GM23338 (cell line): ENCODE measurements around the gene CELF2. TPM values are rescaled to one million over a fixed set of nuclear protein-coding genes. Genes with fewer than 3 reads are reported as not detected.

Experiments used
- ATAC-seq: fragments of 200-7000 bp; cut with Tn5 transposase; 3 replicates; pipeline ENCODE4 v1.9.1; 2020
- DNase-seq: peaks from one replicate; pipeline ENCODE4 v3.0.0-alpha.2; 2015; ENCODE audit warnings: low spot score
- H2AFZ ChIP-seq: fragments of 200-600 bp; sonication (generic); 2 replicates; pipeline ENCODE4 v1.8.0; 2016; ENCODE audit warnings: antibody characterized with exemption, mild to moderate bottlenecking, moderate library complexity
- H3F3A ChIP-seq: fragments of 200-600 bp; sonication (generic); replicated peaks from 2 replicates; pipeline ENCODE4 v1.8.0; 2017; ENCODE audit warnings: antibody characterized with exemption, mixed run types, low read depth
- H3K27ac ChIP-seq: fragments of 200-600 bp; sonication (generic); 2 replicates; pipeline ENCODE4 v1.6.1; 2016; ENCODE audit warnings: low read depth
- H3K27me3 ChIP-seq: fragments of 200-600 bp; sonication (generic); 2 replicates; pipeline ENCODE4 v1.8.0; 2016; ENCODE audit warnings: mild to moderate bottlenecking, mixed run types, moderate library complexity; ENCODE audit not compliant: insufficient read depth
- H3K36me3 ChIP-seq: fragments of 200-600 bp; sonication (generic); 2 replicates; pipeline ENCODE4 v1.8.0; 2016; ENCODE audit warnings: mild to moderate bottlenecking; ENCODE audit not compliant: insufficient read depth
- H3K4me1 ChIP-seq: fragments of 200-600 bp; sonication (generic); 2 replicates; pipeline ENCODE4 v1.8.0; 2016; ENCODE audit warnings: mild to moderate bottlenecking, moderate library complexity; ENCODE audit not compliant: insufficient read depth
- H3K4me2 ChIP-seq: fragments of 200-600 bp; sonication (generic); 2 replicates; pipeline ENCODE4 v1.7.1; 2017; ENCODE audit warnings: mixed run types
- H3K4me3 ChIP-seq: fragments of 200-600 bp; sonication (generic); 2 replicates; pipeline ENCODE4 v1.6.1; 2016; ENCODE audit warnings: mixed run types
- H3K79me2 ChIP-seq: fragments of 200-600 bp; sonication (generic); replicated peaks from 2 replicates; pipeline ENCODE4 v1.8.0; 2017; ENCODE audit warnings: mild to moderate bottlenecking; ENCODE audit not compliant: insufficient read depth
- H3K9me2 ChIP-seq: fragments of 200-600 bp; sonication (generic); 2 replicates; pipeline ENCODE4 v1.8.0; 2017; ENCODE audit not compliant: insufficient read depth
- H4K20me1 ChIP-seq: fragments of 200-600 bp; sonication (generic); replicated peaks from 2 replicates; pipeline ENCODE4 v1.8.0; 2017; ENCODE audit warnings: mild to moderate bottlenecking; ENCODE audit not compliant: insufficient read depth
- H3K27ac Mint-ChIP-seq: 2 replicates; pipeline ENCODE4 v1.8.0; 2020; ENCODE audit warnings: inconsistent platforms, mild to moderate bottlenecking, moderate library complexity, mixed read lengths
- H3K27me3 Mint-ChIP-seq: 3 replicates; pipeline ENCODE4 v1.8.0; 2022; ENCODE audit warnings: low read depth, mild to moderate bottlenecking, moderate library complexity, mixed read lengths, inconsistent platforms; ENCODE audit not compliant: insufficient read depth, poor library complexity
- H3K36me3 Mint-ChIP-seq: 3 replicates; pipeline ENCODE4 v1.8.0; 2021; ENCODE audit warnings: low read depth, mild to moderate bottlenecking, inconsistent platforms, moderate library complexity, mixed read lengths
- H3K4me1 Mint-ChIP-seq: 3 replicates; pipeline ENCODE4 v1.8.0; 2020; ENCODE audit warnings: mild to moderate bottlenecking, inconsistent platforms, mixed read lengths
- H3K4me3 Mint-ChIP-seq: 3 replicates; pipeline ENCODE4 v1.8.0; 2021; ENCODE audit warnings: moderate library complexity, mild to moderate bottlenecking, inconsistent platforms, mixed read lengths
- H3K9me3 Mint-ChIP-seq: 3 replicates; pipeline ENCODE4 v1.8.0; 2020; ENCODE audit warnings: moderate library complexity, mild to moderate bottlenecking, inconsistent platforms, mixed read lengths
- CREB1 ChIP-seq: fragments of 250-450 bp; sonication (Bioruptor Pico); IDR thresholded peaks from 2 replicates; pipeline ENCODE4 v1.5.0; 2020; ENCODE audit warnings: low read depth, mild to moderate bottlenecking, moderate library complexity
- CTCF ChIP-seq, 2 experiments: fragments of 200-600 bp in 1 of 2; sonication (generic) in 1 of 2; conservative IDR thresholded peaks; 2 replicates each; pipeline versions ENCODE4 v1.5.1 to v1.6.1; 2016 to 2017; ENCODE audit warnings: antibody characterized with exemption in 2 of 2, low read depth in 2 of 2, mild to moderate bottlenecking in 2 of 2, moderate library complexity in 1 of 2
- ETS1 ChIP-seq: IDR thresholded peaks from 2 replicates; pipeline ENCODE4 v1.6.1; 2016; ENCODE audit warnings: antibody characterized with exemption
- EZH2 ChIP-seq: fragments of 200-600 bp; sonication (generic); IDR thresholded peaks from one replicate; pipeline ENCODE4 v1.8.0; 2017; ENCODE audit warnings: antibody characterized with exemption, mild to moderate bottlenecking, low read depth; ENCODE audit not compliant: unreplicated experiment
- EZH2phosphoT487 ChIP-seq: fragments of 200-600 bp; sonication (generic); IDR thresholded peaks from one replicate; pipeline ENCODE4 v1.8.1; 2018; ENCODE audit warnings: antibody characterized with exemption; ENCODE audit not compliant: unreplicated experiment
- JUNB ChIP-seq: IDR thresholded peaks from one replicate; pipeline ENCODE4 v1.6.1; 2016; ENCODE audit warnings: antibody characterized with exemption; ENCODE audit not compliant: unreplicated experiment
- NANOG ChIP-seq: IDR thresholded peaks from 2 replicates; pipeline ENCODE4 v1.6.1; 2016; ENCODE audit warnings: antibody characterized with exemption, borderline replicate concordance
- POLR2AphosphoS5 ChIP-seq: IDR thresholded peaks from 2 replicates; pipeline ENCODE4 v1.6.1; 2016; ENCODE audit warnings: antibody characterized with exemption, low read depth
- REST ChIP-seq: IDR thresholded peaks from one replicate; pipeline ENCODE4 v1.6.1; 2018; ENCODE audit warnings: antibody characterized with exemption; ENCODE audit not compliant: unreplicated experiment
- STAT1 ChIP-seq: IDR thresholded peaks from one replicate; pipeline ENCODE4 v1.6.1; 2016; ENCODE audit warnings: antibody characterized with exemption; ENCODE audit not compliant: unreplicated experiment
- ZNF114 ChIP-seq: fragments of 250-450 bp; sonication (Bioruptor Pico); IDR thresholded peaks from 2 replicates; pipeline ENCODE4 v1.5.0; 2020; ENCODE audit warnings: mild to moderate bottlenecking, moderate library complexity
- ZNF331 ChIP-seq: fragments of 250-450 bp; sonication (Bioruptor Pico); IDR thresholded peaks from 2 replicates; pipeline ENCODE4 v1.5.0; 2020; ENCODE audit warnings: low read depth, mild to moderate bottlenecking, moderate library complexity
- ZNF462 ChIP-seq: fragments of 250-450 bp; sonication (Bioruptor Pico); IDR thresholded peaks from 2 replicates; pipeline ENCODE4 v1.5.0; 2020; ENCODE audit warnings: mild to moderate bottlenecking, moderate library complexity
- polyA plus RNA-seq: library from polyadenylated mRNA; unstranded; fragments of >200 nt; fragmentation: Nextera tagmentation; extraction: Ambion mirVana; gene quantifications from 2 replicates; pipeline ENCODE4 v1.2.1, GENCODE V29; 2016
- total RNA-seq: library from RNA; depleted of rRNA; stranded (reverse); fragments of >200 nt; shearing (Covaris generic); gene quantifications from 2 replicates; pipeline ENCODE4 v1.2.3, GENCODE V29; 2014

Gene CELF2
- total and polyA plus RNA-seq, 2 experiments from 2014 or later: 18.1 to 22.5 TPM

GRCh38 chr10:11020548-11020942 lies 2.9 kb downstream of the CELF2 start:
- Mint-ChIP-seq H3K27me3 (peaks cover 8% of the 10 kb centered on the region), H3K27ac (no peak overlapping the region), H3K4me1 (peaks cover 40% of the 10 kb centered on the region), H3K4me3 (no peak overlapping the region), H3K36me3 (no peaks in the 10 kb centered on the region), H3K9me3 (no peaks in the 10 kb centered on the region)
- Histone ChIP-seq H3K27ac (no peak overlapping the region), H2AFZ (no peak overlapping the region), H3F3A (no peaks in the 10 kb centered on the region), H3K4me3 (no peak overlapping the region), H3K27me3 (peaks cover 33% of the 10 kb centered on the region), H3K9me2 (no peaks in the 10 kb centered on the region), H4K20me1 (no peaks in the 10 kb centered on the region), H3K79me2 (peaks cover 18% of the 10 kb centered on the region), H3K4me1 (peaks cover 28% of the 10 kb centered on the region), H3K4me2 (no peak overlapping the region), H3K36me3 (no peaks in the 10 kb centered on the region)
- no peak for DNase-seq
- no peak for ATAC-seq
- TF ChIP-seq CREB1 (CRISPR knock-in tag) (no peak), EZH2 (no peak), ZNF331 (no peak), ZNF462 (no peak), JUNB (no peak), ZNF114 (no peak), EZH2phosphoT487 (no peak), REST (no peak), POLR2AphosphoS5 (no peak), ETS1 (no peak), NANOG (no peak), STAT1 (no peak), CTCF (conservative IDR thresholded peaks at IDR 0.05; ENCODE audit: low read depth in 2 of 2) (no peak)
